Bronchial epithelial cell (primary cell): ENCODE results near the gene TPM1. TPM values are rescaled to one million over a fixed set of nuclear protein-coding genes. Genes with fewer than 3 reads are reported as not detected.
"Not testable (repeated sequence)": the region's sequence is repeated elsewhere in the genome, so short reads cannot be mapped to it uniquely, and the experiment has no call there.

Source experiments
- DNase-seq: peaks from one replicate; pipeline ENCODE4 v3.0.0-alpha.2; 2010; ENCODE audit warnings: low read depth
- FAIRE-seq: peaks from 2 replicates; lab custom pipeline; 2011; peaks lifted over from hg19 to GRCh38; lab: Jason Lieb, UNC
- H3K27me3 ChIP-seq: 2 replicates; pipeline ENCODE4 v1.5.1; 2011; ENCODE audit warnings: low read length; ENCODE audit not compliant: control insufficient read depth, insufficient read depth
- H3K36me3 ChIP-seq: 2 replicates; pipeline ENCODE4 v1.5.1; 2011; ENCODE audit warnings: low read length; ENCODE audit not compliant: control insufficient read depth, insufficient read depth
- H3K4me3 ChIP-seq: 2 replicates; pipeline ENCODE4 v1.5.1; 2011; ENCODE audit warnings: mild to moderate bottlenecking, low read depth, low read length, control low read depth
- total RNA-seq: library from RNA; depleted of rRNA; stranded (reverse); fragments of >200 nt; gene quantifications from 2 replicates; pipeline ENCODE4 v1.2.1, GENCODE V29; 2014
- TF ChIP-seq, protein P1 (sequence below): IDR thresholded peaks from 2 replicates; pipeline ENCODE4 v1.5.1; 2011; ENCODE audit warnings: mild to moderate bottlenecking, moderate library complexity, low read length, control low read depth, inconsistent platforms; ENCODE audit not compliant: insufficient read depth, severe bottlenecking

The TPM1 gene
- 111 and 190 TPM in 2 replicates for total RNA-seq

DNA sequence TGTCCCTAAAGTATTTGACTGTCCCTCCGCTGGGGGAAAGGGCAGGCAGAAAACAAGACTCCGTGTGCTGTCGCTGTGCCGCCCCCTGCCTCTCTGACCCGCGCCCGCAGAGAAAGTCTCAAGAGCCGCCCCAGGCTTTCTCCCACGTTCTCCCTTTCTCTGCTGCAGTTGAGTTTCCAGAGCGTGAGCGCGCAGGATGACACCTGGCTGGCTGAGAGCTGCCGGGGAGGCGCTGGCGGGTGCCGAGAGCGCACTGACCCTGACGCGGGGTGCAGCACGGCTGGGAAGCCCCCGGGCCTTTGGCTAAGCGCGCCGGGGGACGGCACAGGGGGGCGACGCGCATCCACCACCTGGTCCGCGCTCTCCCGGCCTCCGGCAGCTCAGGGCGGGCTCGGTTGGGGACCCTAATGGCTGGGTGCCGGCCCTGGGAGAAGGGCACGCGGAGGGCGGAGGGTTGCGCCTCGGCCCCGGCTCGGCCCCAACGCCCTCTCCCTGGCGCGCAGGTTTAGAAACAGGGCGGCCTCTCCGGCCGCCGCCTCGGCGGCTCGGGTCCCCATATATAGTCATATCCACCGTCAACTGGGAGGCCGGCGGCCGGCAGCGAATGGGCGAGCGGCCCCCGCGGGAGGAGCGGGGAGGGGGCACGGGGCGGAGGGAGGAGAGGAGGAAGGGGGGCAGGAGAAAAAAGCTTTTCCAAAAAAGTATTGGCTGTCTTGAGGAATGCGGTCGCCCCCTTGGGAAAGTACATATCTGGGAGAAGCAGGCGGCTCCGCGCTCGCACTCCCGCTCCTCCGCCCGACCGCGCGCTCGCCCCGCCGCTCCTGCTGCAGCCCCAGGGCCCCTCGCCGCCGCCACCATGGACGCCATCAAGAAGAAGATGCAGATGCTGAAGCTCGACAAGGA, at the start of gene TPM1:
Gene TPM1, plus strand, starts transcription at position 774 of the 903 bp plus-strand sequence. Its CDS starts 83 bp downstream, at position 857.
- TF ChIP-seq, protein P1, sequence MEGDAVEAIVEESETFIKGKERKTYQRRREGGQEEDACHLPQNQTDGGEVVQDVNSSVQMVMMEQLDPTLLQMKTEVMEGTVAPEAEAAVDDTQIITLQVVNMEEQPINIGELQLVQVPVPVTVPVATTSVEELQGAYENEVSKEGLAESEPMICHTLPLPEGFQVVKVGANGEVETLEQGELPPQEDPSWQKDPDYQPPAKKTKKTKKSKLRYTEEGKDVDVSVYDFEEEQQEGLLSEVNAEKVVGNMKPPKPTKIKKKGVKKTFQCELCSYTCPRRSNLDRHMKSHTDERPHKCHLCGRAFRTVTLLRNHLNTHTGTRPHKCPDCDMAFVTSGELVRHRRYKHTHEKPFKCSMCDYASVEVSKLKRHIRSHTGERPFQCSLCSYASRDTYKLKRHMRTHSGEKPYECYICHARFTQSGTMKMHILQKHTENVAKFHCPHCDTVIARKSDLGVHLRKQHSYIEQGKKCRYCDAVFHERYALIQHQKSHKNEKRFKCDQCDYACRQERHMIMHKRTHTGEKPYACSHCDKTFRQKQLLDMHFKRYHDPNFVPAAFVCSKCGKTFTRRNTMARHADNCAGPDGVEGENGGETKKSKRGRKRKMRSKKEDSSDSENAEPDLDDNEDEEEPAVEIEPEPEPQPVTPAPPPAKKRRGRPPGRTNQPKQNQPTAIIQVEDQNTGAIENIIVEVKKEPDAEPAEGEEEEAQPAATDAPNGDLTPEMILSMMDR, result peak; percentile 3
- peaks cover 1% of the 10 kb centered on the region for H3K36me3 ChIP-seq
- FAIRE-seq, result no peak
- DNase-seq, result peak; percentile 74
- no peaks in the 10 kb centered on the region for H3K27me3 ChIP-seq
- peak within 1 kb of the TSS; percentile 79 for H3K4me3 ChIP-seq

DNA sequence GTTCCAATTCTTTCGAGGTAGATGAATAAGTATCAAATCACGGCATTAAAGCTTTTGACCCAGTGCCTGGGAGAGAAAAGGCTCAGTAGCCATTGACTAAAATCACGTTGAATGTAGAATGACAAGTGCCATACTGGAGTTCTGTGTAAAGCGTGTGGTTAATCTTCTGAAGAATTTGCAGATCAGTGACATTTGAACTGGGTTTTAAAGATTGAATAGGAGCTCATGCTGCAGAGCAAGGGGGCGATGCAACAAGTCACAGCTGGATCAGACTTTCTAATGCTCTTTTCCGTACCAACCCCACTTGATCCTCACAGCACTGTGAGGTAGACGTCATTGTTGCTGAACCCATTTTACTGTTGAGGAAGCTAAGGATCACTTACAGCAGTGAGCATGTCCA, 49.5 kb upstream of the TPM1 start:
- Histone ChIP-seq H3K36me3 (no peaks in the 10 kb centered on the region), H3K4me3 (no peak overlapping the region), H3K27me3 (no peaks in the 10 kb centered on the region)
- DNase-seq (no peak), FAIRE-seq (no peak)
- TF ChIP-seq, protein P1, result no peak

DNA sequence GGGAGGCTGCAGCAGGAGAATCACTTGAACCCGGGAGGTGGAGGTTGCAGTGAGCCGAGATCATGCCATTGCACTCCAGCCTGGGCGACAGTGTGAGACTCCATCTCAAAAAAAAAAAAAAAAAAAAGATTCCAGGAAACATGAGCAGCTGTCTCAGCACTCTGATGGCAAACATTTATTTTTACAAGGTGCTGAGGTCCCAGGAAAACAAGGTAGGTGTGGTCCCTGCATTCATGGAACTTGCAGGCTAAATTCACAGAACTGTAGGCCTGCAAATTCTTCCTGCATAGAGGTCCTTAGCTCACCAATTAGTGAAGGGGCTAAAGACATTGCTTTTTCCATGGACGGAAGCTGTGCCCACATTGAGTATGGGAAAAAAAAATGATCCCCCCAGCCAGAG, 48.9 kb upstream of the TPM1 start:
- DNase-seq, H3K27me3 ChIP-seq, FAIRE-seq, H3K4me3 ChIP-seq, H3K36me3 ChIP-seq: not testable (repeated sequence)

DNA sequence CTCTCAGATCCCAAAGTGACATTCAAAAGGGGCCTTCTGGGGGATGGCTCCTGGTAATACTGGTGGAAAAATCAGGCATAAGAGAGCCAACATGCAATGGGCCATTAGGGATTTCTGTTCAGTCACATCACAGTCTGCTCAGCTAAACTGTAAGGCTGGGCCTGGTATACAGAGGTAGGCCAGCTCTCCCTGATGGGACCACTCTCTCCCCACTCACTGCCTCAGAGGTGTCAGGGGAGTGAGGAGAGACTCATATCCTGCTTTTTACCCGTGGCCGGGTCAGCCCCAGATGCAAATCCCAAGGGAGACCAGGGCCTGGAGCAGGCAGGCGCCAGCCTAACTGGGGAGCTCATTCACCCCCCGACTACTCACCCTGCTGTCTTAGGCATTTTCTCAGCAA, 48.1 kb upstream of the TPM1 start:
- DNase-seq, result no peak
- Histone ChIP-seq H3K4me3 (no peak overlapping the region), H3K27me3 (no peaks in the 10 kb centered on the region), H3K36me3 (no peaks in the 10 kb centered on the region)
- FAIRE-seq, result no peak
- TF ChIP-seq, protein P1, result no peak

DNA sequence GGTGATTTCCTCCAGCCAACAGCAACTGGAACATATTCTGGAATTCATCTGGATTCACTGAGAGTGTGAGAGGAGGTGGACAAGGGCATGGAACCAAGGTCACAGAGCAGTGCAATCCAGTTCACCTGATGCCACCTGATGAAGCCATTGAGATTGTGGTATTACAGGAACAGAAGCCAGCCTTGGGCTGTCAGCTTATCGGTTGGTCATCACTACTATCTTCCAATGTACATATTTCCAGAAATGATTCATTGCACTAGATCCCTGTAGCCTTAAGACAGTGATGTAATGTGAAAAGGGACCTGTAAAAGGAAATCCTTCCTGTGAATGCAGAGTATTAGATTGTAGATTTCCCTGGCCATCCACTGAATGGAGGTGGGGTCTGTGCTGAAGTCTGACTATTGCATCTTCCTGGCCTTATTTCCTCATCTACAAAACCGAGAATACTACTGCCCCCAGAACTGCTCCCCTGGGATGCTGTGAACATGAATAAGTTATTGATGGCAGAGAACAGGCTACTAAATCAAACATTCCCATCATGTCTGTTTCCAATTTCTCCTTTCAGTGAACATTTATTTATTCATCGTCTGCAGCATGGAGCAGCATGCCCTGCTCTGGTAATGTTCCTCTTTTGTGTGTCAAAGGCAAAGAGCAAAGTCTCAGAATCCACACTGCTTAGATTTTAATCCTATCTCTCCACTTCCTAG, 47.4 kb upstream of the TPM1 start:
- H3K27me3 ChIP-seq, result no peaks in the 10 kb centered on the region
- TF ChIP-seq, protein P1, result no peak
- FAIRE-seq (peak; percentile 79), DNase-seq (peak; percentile 85)
- no peak overlapping the region for H3K4me3 ChIP-seq
- H3K36me3 ChIP-seq, result no peaks in the 10 kb centered on the region

DNA sequence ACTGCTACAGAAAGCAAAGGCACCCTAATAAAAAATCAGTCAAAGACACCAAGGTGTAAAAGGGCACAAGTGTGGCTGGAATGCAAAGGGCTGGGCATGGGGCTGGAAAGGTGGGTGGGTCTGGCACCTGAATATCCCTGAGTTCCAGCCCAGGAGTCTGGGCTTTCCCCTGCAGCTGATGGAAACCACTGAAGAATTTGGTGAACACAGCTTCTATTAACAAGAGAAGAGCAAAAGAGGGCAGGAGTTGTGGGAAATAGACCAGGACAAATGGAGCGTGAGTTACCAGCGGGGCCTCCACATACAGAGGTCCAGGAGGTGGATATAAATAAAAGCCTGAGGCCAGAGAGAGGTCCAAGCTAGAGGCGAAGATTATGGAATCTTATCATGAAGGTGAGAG, 45.1 kb upstream of the TPM1 start:
- Histone ChIP-seq H3K4me3 (no peak overlapping the region), H3K36me3 (no peaks in the 10 kb centered on the region), H3K27me3 (no peaks in the 10 kb centered on the region)
- FAIRE-seq (no peak), DNase-seq (no peak)
- TF ChIP-seq, protein P1, result no peak
